GM10847 (cell line): Measurements from ENCODE around the gene FHAD1.

Experiments used
- POLR2A ChIP-seq: IDR thresholded peaks from 2 replicates; pipeline ENCODE4 v1.6.1; 2011; ENCODE audit not compliant: insufficient read length; ENCODE audit errors: extremely low read depth

The FHAD1 gene

DNA sequence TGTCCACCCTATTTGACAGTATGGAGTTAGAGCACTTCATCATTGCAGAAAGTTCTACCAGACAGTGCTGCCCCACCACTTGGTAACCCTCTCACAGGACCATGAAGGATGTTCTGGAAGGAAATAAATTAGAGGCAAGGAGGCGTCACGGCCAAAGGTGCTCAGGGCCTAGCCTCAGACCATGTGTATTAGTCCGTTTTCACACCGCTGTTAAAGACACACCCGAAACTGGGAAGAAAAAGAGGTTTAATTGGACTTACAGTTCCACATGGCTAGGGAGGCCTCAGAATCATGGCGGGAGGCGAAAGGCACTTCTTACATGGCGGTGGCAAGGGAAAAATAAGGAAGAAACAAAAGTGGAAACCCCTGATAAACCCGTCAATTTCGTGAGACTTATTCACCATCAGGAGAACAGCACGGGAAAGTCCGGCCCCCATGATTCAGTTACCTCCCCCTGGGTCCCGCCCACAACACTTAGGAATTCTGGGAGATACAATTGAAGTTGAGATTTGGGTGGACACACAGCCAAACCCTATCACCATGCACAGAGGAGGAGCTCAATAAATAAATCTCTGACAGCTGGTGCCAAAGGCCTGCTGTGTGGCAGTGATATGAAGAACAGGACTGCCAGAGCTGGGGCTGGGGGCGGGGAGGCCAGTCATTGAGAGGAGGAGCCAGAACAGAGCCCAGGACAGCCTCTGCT lies 75.8 kb downstream of the FHAD1 start:
- no peak for TF ChIP-seq POLR2A

DNA sequence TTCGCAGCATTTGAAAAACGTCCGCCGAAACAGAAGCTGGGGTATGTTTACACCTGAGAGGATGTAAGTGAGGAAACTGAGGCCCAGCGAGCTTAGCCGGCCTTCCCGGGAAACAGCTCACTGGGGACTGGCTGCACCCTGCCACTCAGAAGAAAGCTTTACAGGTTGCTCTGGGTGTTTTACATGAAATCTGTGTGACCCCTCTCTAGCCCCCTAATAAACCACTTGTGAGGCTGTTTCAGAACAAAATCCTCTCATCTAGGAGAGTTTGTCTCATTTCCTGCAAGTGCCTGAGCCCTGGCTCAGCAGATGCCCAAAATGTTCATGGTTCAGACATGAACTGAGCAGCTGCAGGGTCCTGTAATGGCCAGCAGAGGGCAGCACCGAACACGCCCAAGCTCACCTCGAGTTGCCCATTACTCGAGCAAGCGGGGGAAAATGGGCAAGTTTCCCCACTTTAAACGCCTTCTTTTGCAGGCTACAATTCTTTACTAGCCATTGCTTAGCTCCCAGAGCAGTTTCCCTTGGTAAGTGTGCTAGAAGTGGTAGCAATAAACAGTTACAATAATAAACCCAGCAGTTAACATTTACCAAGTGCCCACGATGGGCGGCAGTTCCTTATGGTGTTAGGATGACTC lies 76.4 kb downstream of the FHAD1 start:
- TF ChIP-seq POLR2A = no peak

DNA sequence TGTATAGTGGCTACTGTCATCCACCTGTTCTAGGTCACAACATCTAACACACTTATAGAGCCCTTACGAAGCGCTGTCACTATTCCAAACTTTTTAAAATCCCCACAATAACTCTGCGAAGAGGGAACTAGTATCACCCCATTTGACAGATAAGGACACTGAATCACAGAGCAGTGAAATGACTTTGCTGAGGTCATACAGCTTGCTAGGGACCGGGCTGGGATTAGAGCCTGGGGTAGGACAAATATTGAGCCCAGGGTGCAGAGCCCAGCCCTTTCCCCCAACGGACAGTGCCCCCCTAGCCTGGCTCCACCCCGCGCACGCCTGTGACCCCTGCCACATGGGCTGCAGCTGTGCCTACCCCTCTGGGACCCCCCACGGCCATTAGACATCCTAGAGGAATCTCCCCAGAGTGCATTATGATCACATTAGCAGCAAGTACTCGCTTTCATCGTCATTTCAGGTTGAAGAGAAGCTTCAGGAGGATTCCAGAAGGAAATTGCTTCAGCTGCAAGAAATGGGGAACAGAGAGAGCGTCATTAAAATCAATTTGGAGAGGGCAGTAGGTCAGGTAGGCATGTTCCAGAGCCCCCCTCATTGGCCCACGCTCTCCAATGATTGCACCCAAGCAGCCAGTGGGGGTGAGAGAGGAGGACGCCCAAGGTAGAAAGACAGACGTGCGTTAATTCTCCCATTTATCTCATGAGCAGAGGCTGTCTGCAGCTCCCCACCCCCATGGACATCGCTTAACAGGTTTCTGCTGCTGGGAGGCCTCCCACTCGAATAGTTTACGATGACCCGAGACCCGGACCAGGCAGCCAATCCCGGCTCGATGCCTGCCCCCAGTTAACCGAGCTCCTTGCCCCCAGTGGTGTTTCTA lies 77.2 kb downstream of the FHAD1 start:
- no peak for TF ChIP-seq POLR2A

DNA sequence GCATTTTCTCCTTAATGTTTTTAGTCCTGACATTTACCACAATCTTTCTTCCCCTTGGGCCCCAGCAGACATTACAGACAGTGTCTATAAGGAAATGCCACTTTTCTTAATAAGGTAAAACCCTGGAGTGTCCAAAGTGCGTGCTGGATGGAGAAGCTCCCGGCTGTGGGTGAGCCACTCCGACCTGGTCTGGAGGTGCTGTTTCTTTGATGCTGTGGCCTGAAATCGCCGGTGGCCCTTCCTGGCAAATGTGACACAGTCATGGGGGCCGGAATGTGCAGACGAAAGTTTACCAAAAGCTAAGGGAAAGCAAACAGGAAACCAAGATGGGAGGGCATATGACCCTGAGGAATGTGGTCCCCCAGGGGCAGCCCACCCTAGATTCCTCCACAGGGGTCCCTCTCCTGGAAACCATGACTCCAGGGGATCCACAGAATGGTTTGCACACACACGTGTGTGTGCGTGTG lies 77.9 kb downstream of the FHAD1 start:
- no peak for TF ChIP-seq POLR2A

- TF ChIP-seq POLR2A = no peak
Measured at GRCh38 chr1:15325375-15326085, 78.5 kb downstream of the FHAD1 start.

GRCh38 chr1:15326691-15327588 lies 79.9 kb downstream of the FHAD1 start:
- no peak for TF ChIP-seq POLR2A

- TF ChIP-seq POLR2A = no peak
Measured at GRCh38 chr1:15328351-15329103, 81.5 kb downstream of the FHAD1 start.

GRCh38 chr1:15329104-15329820 lies 82.2 kb downstream of the FHAD1 start:
- TF ChIP-seq POLR2A = no peak

DNA sequence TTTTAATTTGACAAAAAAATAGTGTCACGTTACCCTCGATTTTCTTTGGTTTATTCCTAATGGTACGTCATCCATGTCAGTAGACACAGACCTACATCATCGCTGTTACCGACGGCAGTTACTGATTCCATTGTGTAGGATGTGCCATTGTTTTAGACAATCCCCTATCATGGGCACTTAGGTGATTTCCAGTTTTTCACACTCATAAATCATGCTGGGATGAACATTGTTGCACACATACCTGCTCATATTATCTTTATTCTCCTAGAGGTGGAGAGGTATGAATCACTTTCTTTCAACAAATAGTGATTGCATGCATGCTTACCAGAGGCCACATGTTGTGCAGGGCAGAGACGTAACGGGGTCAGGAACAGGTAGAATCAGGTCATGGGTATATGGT lies 83.0 kb downstream of the FHAD1 start:
- TF ChIP-seq POLR2A = no peak

DNA sequence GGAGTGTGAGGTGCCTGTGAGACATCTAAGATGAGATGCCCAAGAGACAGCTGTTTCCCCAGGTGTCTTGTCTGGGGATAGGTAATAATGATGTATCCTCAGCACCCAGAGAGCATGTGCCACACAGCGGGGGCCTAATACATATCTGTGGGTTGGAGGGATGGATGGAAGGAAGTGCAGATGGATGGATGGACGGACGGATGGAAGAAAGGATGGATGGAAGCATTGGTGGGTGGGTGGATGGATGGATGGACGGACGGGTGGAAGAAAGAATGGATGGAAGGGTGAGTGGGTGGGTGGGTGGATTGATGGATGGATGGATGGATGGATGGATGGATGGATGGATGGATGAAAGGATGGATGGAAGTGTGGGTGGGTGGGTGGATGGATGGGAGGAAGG lies 84.2 kb downstream of the FHAD1 start:
- no peak for TF ChIP-seq POLR2A

- no peak for TF ChIP-seq POLR2A
Measured at GRCh38 chr1:15331734-15332133, 84.7 kb downstream of the FHAD1 start.

GRCh38 chr1:15332525-15332924 lies 85.5 kb downstream of the FHAD1 start:
- TF ChIP-seq POLR2A = no peak
